Trophoblast cell (in vitro differentiated cells and primary cell): Measurements from ENCODE around the gene KCNG3.

Experiments used
- DNase-seq, 2 donors: peaks; one replicate each; pipeline ENCODE4 v3.0.0-alpha.2; 2016
- H2AFZ ChIP-seq: 2 replicates; pipeline ENCODE4 v1.6.1; 2013; ENCODE audit warnings: low read length, moderate library complexity, mild to moderate bottlenecking; ENCODE audit not compliant: insufficient read depth, poor library complexity
- H2AK5ac ChIP-seq: 2 replicates; pipeline ENCODE4 v1.6.1; 2013; ENCODE audit warnings: mild to moderate bottlenecking, low read length
- H2BK120ac ChIP-seq: 2 replicates; pipeline ENCODE4 v1.6.1; 2013; ENCODE audit warnings: low read length, mild to moderate bottlenecking, moderate library complexity; ENCODE audit not compliant: insufficient read depth, poor library complexity
- H2BK12ac ChIP-seq: 2 replicates; pipeline ENCODE4 v1.6.1; 2013; ENCODE audit warnings: mild to moderate bottlenecking, low read length, moderate library complexity
- H2BK5ac ChIP-seq: 2 replicates; pipeline ENCODE4 v1.6.1; 2013; ENCODE audit warnings: low read length, low read depth, moderate library complexity, mild to moderate bottlenecking; ENCODE audit not compliant: poor library complexity
- H3K14ac ChIP-seq: 2 replicates; pipeline ENCODE4 v1.6.1; 2013; ENCODE audit warnings: mild to moderate bottlenecking, low read length
- H3K18ac ChIP-seq: 2 replicates; pipeline ENCODE4 v1.6.1; 2013; ENCODE audit warnings: mild to moderate bottlenecking, low read length
- H3K23ac ChIP-seq: 2 replicates; pipeline ENCODE4 v1.6.1; 2013; ENCODE audit warnings: low read length
- H3K27ac ChIP-seq: 2 replicates; pipeline ENCODE4 v1.5.1; 2013; ENCODE audit warnings: low read depth, mild to moderate bottlenecking, inconsistent platforms, low read length, moderate library complexity
- H3K27me3 ChIP-seq: 2 replicates; pipeline ENCODE4 v1.6.1; 2013; ENCODE audit warnings: inconsistent platforms, mild to moderate bottlenecking, low read length, moderate library complexity; ENCODE audit not compliant: insufficient read depth
- H3K36me3 ChIP-seq, 2 experiments: 1 replicate in 1 of 2; 2 replicates in 1 of 2; pipeline ENCODE4 v1.6.1; 2013; ENCODE audit warnings: low read length in 2 of 2, mild to moderate bottlenecking in 2 of 2, moderate library complexity in 1 of 2; ENCODE audit not compliant: insufficient read depth in 2 of 2, control insufficient read depth in 1 of 2
- H3K4ac ChIP-seq: 2 replicates; pipeline ENCODE4 v1.6.1; 2013; ENCODE audit warnings: low read depth, mild to moderate bottlenecking, low read length, moderate library complexity
- H3K4me1 ChIP-seq, 2 experiments: 1 replicate in 1 of 2; 2 replicates in 1 of 2; pipeline ENCODE4 v1.6.1; 2013; ENCODE audit warnings: low read length in 2 of 2, mild to moderate bottlenecking in 2 of 2, moderate library complexity in 1 of 2; ENCODE audit not compliant: insufficient read depth in 2 of 2, control insufficient read depth in 1 of 2
- H3K4me2 ChIP-seq: 2 replicates; pipeline ENCODE4 v1.6.1; 2013; ENCODE audit warnings: inconsistent platforms, mild to moderate bottlenecking, low read length, moderate library complexity
- H3K4me3 ChIP-seq: 2 replicates; pipeline ENCODE4 v1.5.1; 2013; ENCODE audit warnings: mild to moderate bottlenecking, low read depth, low read length, inconsistent platforms
- H3K79me1 ChIP-seq: one replicate; pipeline ENCODE4 v1.6.1; 2013; ENCODE audit warnings: low read length
- H3K79me2 ChIP-seq: 2 replicates; pipeline ENCODE4 v1.6.1; 2013; ENCODE audit warnings: low read length, mild to moderate bottlenecking; ENCODE audit not compliant: control insufficient read depth, insufficient read depth, poor library complexity
- H3K9ac ChIP-seq: 2 replicates; pipeline ENCODE4 v1.6.1; 2013; ENCODE audit warnings: mild to moderate bottlenecking, low read length
- H3K9me3 ChIP-seq: 2 replicates; pipeline ENCODE4 v1.6.1; 2013; ENCODE audit warnings: low read depth, mild to moderate bottlenecking, control low read depth, inconsistent platforms, low read length; ENCODE audit not compliant: insufficient read depth
- H4K12ac ChIP-seq: 2 replicates; pipeline ENCODE4 v1.6.1; 2013; ENCODE audit warnings: low read depth, mild to moderate bottlenecking, low read length, moderate library complexity
- H4K8ac ChIP-seq: 2 replicates; pipeline ENCODE4 v1.6.1; 2013; ENCODE audit warnings: low read depth, mild to moderate bottlenecking, low read length, moderate library complexity
- H4K91ac ChIP-seq: one replicate; pipeline ENCODE4 v1.6.1; 2013; ENCODE audit warnings: low read depth, mild to moderate bottlenecking, low read length, moderate library complexity
- WGBS: extraction: QIAGEN DNeasy Blood & Tissue Kit; methylation state at CpG from one replicate; pipeline ENCODE4 v1.1.7; 2013; ENCODE audit warnings: missing lambda C conversion rate; ENCODE audit not compliant: insufficient read length, insufficient coverage; ENCODE audit errors: extremely low coverage; 5-methylcytosine and 5-hydroxymethylcytosine counted together

Gene KCNG3

GRCh38 chr2:42438685-42439084, 55.1 kb downstream of the KCNG3 start:
- Histone ChIP-seq H2BK5ac (no peak overlapping the region), H3K18ac (no peak overlapping the region), H3K79me1 (no peaks in the 10 kb centered on the region), H3K4me1 (no peaks in the 10 kb centered on the region), H3K9me3 (no peaks in the 10 kb centered on the region), H3K4me2 (no peak overlapping the region), H3K36me3 (no peaks in the 10 kb centered on the region), H4K12ac (no peak overlapping the region), H3K23ac (no peak overlapping the region), H3K4me3 (no peak overlapping the region), H3K27ac (no peak overlapping the region), H3K27me3 (no peaks in the 10 kb centered on the region), H3K4ac (no peak overlapping the region), H2BK120ac (no peak overlapping the region), H2AK5ac (no peak overlapping the region), H4K91ac (no peak overlapping the region), H2AFZ (no peak overlapping the region), H2BK12ac (no peak overlapping the region), H3K9ac (no peak overlapping the region), H3K79me2 (no peaks in the 10 kb centered on the region), H4K8ac (no peak overlapping the region), H3K14ac (no peak overlapping the region)
- DNase-seq, result no peak

- Histone ChIP-seq H4K8ac (no peak overlapping the region), H3K36me3 (no peaks in the 10 kb centered on the region), H3K27ac (no peak overlapping the region), H2BK12ac (no peak overlapping the region), H3K18ac (no peak overlapping the region), H3K23ac (no peak overlapping the region), H2AFZ (no peak overlapping the region), H2BK120ac (no peak overlapping the region), H4K12ac (no peak overlapping the region), H3K27me3 (no peaks in the 10 kb centered on the region), H3K14ac (no peak overlapping the region), H4K91ac (no peak overlapping the region), H2AK5ac (no peak overlapping the region), H3K4me1 (no peaks in the 10 kb centered on the region), H3K79me1 (no peaks in the 10 kb centered on the region), H3K4me2 (no peak overlapping the region), H2BK5ac (no peak overlapping the region), H3K9me3 (no peaks in the 10 kb centered on the region), H3K9ac (no peak overlapping the region), H3K79me2 (no peaks in the 10 kb centered on the region), H3K4ac (no peak overlapping the region), H3K4me3 (no peak overlapping the region)
- no peak for DNase-seq
- no CpG with 5 or more reads among the region's 2 CpGs for WGBS
These were observed 57.4 kb downstream of the KCNG3 start for GRCh38 chr2:42436370-42436769.

- no peak overlapping the region for H3K4me3 ChIP-seq
- no peak overlapping the region for H2BK120ac ChIP-seq
- no peaks in the 10 kb centered on the region for H3K4me1 ChIP-seq
- H4K91ac ChIP-seq, result no peak overlapping the region
- H2BK5ac ChIP-seq, result no peak overlapping the region
- no peak overlapping the region for H3K9ac ChIP-seq
- no peaks in the 10 kb centered on the region for H3K79me1 ChIP-seq
- no peak overlapping the region for H2BK12ac ChIP-seq
- H3K27ac ChIP-seq, result no peak overlapping the region
- H3K4ac ChIP-seq, result no peak overlapping the region
- H2AFZ ChIP-seq, result no peak overlapping the region
- H3K23ac ChIP-seq, result no peak overlapping the region
- H2AK5ac ChIP-seq, result no peak overlapping the region
- H3K4me2 ChIP-seq, result no peak overlapping the region
- H3K18ac ChIP-seq, result no peak overlapping the region
- no peak overlapping the region for H4K12ac ChIP-seq
- WGBS, result no CpG with 5 or more reads among the region's 2 CpGs
- no peaks in the 10 kb centered on the region for H3K36me3 ChIP-seq
- H3K9me3 ChIP-seq, result no peaks in the 10 kb centered on the region
- DNase-seq, result no peak
- no peaks in the 10 kb centered on the region for H3K79me2 ChIP-seq
- H4K8ac ChIP-seq, result no peak overlapping the region
- H3K14ac ChIP-seq, result no peak overlapping the region
- no peaks in the 10 kb centered on the region for H3K27me3 ChIP-seq
These were observed 58.2 kb downstream of the KCNG3 start for GRCh38 chr2:42435628-42436027.

GRCh38 chr2:42430188-42430587, 63.6 kb downstream of the KCNG3 start:
- Histone ChIP-seq H3K14ac (no peak overlapping the region), H3K9ac (no peak overlapping the region), H3K36me3 (no peaks in the 10 kb centered on the region), H4K8ac (no peak overlapping the region), H3K27ac (no peak overlapping the region), H3K4me1 (no peaks in the 10 kb centered on the region), H3K23ac (no peak overlapping the region), H3K18ac (no peak overlapping the region), H2BK120ac (no peak overlapping the region), H3K79me1 (no peaks in the 10 kb centered on the region), H4K12ac (no peak overlapping the region), H3K27me3 (no peaks in the 10 kb centered on the region), H2BK5ac (no peak overlapping the region), H3K79me2 (no peaks in the 10 kb centered on the region), H4K91ac (no peak overlapping the region), H2BK12ac (no peak overlapping the region), H2AK5ac (no peak overlapping the region), H3K4me3 (no peak overlapping the region), H3K4ac (no peak overlapping the region), H2AFZ (no peak overlapping the region), H3K9me3 (no peaks in the 10 kb centered on the region), H3K4me2 (no peak overlapping the region)
- no peak for DNase-seq
- no CpG with 5 or more reads among the region's 4 CpGs for WGBS

- no peak overlapping the region for H4K12ac ChIP-seq
- H3K27ac ChIP-seq, result no peak overlapping the region
- no peaks in the 10 kb centered on the region for H3K36me3 ChIP-seq
- no peak overlapping the region for H3K9ac ChIP-seq
- no peaks in the 10 kb centered on the region for H3K27me3 ChIP-seq
- H2BK12ac ChIP-seq, result no peak overlapping the region
- no peaks in the 10 kb centered on the region for H3K79me2 ChIP-seq
- no peak for DNase-seq
- no peak overlapping the region for H3K23ac ChIP-seq
- H3K18ac ChIP-seq, result no peak overlapping the region
- no peak overlapping the region for H2BK5ac ChIP-seq
- no peak overlapping the region for H3K4ac ChIP-seq
- no CpG with 5 or more reads among the region's 2 CpGs for WGBS
- no peak overlapping the region for H2AFZ ChIP-seq
- H3K14ac ChIP-seq, result no peak overlapping the region
- H2AK5ac ChIP-seq, result no peak overlapping the region
- H3K79me1 ChIP-seq, result no peaks in the 10 kb centered on the region
- no peak overlapping the region for H2BK120ac ChIP-seq
- H3K4me3 ChIP-seq, result no peak overlapping the region
- no peak overlapping the region for H4K91ac ChIP-seq
- H3K4me1 ChIP-seq, result no peaks in the 10 kb centered on the region
- no peaks in the 10 kb centered on the region for H3K9me3 ChIP-seq
- H3K4me2 ChIP-seq, result no peak overlapping the region
- H4K8ac ChIP-seq, result no peak overlapping the region
These were observed 64.4 kb downstream of the KCNG3 start for GRCh38 chr2:42429352-42429751.
